GM23248 (cell line): Measurements from ENCODE around the gene MGAT5. TPM values are rescaled to one million over a fixed set of nuclear protein-coding genes. Genes with fewer than 3 reads are reported as not detected.

Experiments
- DNase-seq: peaks from one replicate; pipeline ENCODE4 v3.0.0-alpha.2; 2015
- H2AFZ ChIP-seq: fragments of 200-600 bp; sonication (generic); 2 replicates; pipeline ENCODE4 v1.6.1; 2016; ENCODE audit warnings: antibody characterized with exemption
- H3F3A ChIP-seq: fragments of 200-600 bp; sonication (generic); 2 replicates; pipeline ENCODE4 v1.6.1; 2016; ENCODE audit warnings: mild to moderate bottlenecking, antibody characterized with exemption, mixed run types; ENCODE audit not compliant: insufficient read depth
- H3K27ac ChIP-seq: fragments of 200-600 bp; sonication (generic); 2 replicates; pipeline ENCODE4 v1.5.1; 2016; ENCODE audit warnings: mild to moderate bottlenecking
- H3K27me3 ChIP-seq: fragments of 200-600 bp; sonication (generic); replicated peaks from 2 replicates; pipeline ENCODE4 v1.6.1; 2016; ENCODE audit warnings: mild to moderate bottlenecking; ENCODE audit not compliant: insufficient read depth
- H3K36me3 ChIP-seq: fragments of 200-600 bp; sonication (generic); 2 replicates; pipeline ENCODE4 v1.6.1; 2016; ENCODE audit warnings: low read depth, mild to moderate bottlenecking
- H3K4me1 ChIP-seq: fragments of 200-600 bp; sonication (generic); 2 replicates; pipeline ENCODE4 v1.6.1; 2016; ENCODE audit warnings: mild to moderate bottlenecking; ENCODE audit not compliant: insufficient read depth
- H3K4me2 ChIP-seq: fragments of 200-600 bp; sonication (generic); one replicate; pipeline ENCODE4 v1.6.1; 2016; ENCODE audit warnings: mild to moderate bottlenecking; ENCODE audit not compliant: unreplicated experiment
- H3K4me3 ChIP-seq: fragments of 200-600 bp; sonication (generic); 2 replicates; pipeline ENCODE4 v1.5.1; 2016; ENCODE audit warnings: mild to moderate bottlenecking
- H3K79me2 ChIP-seq: fragments of 200-600 bp; sonication (generic); 2 replicates; pipeline ENCODE4 v1.6.1; 2016; ENCODE audit warnings: mild to moderate bottlenecking; ENCODE audit not compliant: insufficient read depth
- H3K9ac ChIP-seq: fragments of 200-600 bp; sonication (generic); 2 replicates; pipeline ENCODE4 v1.6.1; 2016; ENCODE audit warnings: mild to moderate bottlenecking
- H3K9me2 ChIP-seq: fragments of 200-600 bp; sonication (generic); 2 replicates; pipeline ENCODE4 v1.6.1; 2016; ENCODE audit warnings: mixed run types, mild to moderate bottlenecking, moderate library complexity; ENCODE audit not compliant: insufficient read depth
- H3K9me3 ChIP-seq: fragments of 200-600 bp; sonication (generic); one replicate; pipeline ENCODE4 v1.6.1; 2017; ENCODE audit warnings: low read depth
- H4K20me1 ChIP-seq: fragments of 200-600 bp; sonication (generic); 2 replicates; pipeline ENCODE4 v1.6.0; 2016; ENCODE audit not compliant: insufficient read depth
- EZH2 ChIP-seq: fragments of 200-600 bp; sonication (generic); IDR thresholded peaks from 2 replicates; pipeline ENCODE4 v1.6.1; 2018; ENCODE audit warnings: antibody characterized with exemption, mild to moderate bottlenecking; ENCODE audit not compliant: insufficient read depth, poor library complexity, severe bottlenecking
- EZH2phosphoT487 ChIP-seq: fragments of 200-600 bp; sonication (generic); IDR thresholded peaks from 2 replicates; pipeline ENCODE4 v1.6.1; 2018; ENCODE audit warnings: antibody characterized with exemption, moderate library complexity, mild to moderate bottlenecking, low read depth; ENCODE audit not compliant: insufficient read depth
- WGBS, 2 experiments: methylation state at CpG; one replicate each; pipeline ENCODE4 v1.1.6; 2015 to 2017; ENCODE audit warnings: low lambda C conversion rate in 2 of 2, low coverage in 1 of 2; ENCODE audit errors: missing lambda C conversion rate in 2 of 2; 5-methylcytosine and 5-hydroxymethylcytosine counted together
- in situ Hi-C: fragments of 300-500 bp; cut with MboI; formaldehyde crosslinking; loops from 2 replicates; pipeline ENCODE4 v1.15.0; 2020
- polyA plus RNA-seq: library from polyadenylated mRNA; unstranded; fragments of >200 nt; fragmentation: Nextera tagmentation; extraction: Ambion mirVana; gene quantifications from 2 replicates; pipeline ENCODE4 v1.2.1, GENCODE V29; 2016
- total RNA-seq: library from RNA; depleted of rRNA; stranded (reverse); fragments of >200 nt; shearing (Covaris generic); gene quantifications from 2 replicates; pipeline ENCODE4 v1.2.3, GENCODE V29; 2014

MGAT5 gene
- total and polyA plus RNA-seq, 2 experiments from 2014 or later = 1.8 to 15.9 TPM

DNA sequence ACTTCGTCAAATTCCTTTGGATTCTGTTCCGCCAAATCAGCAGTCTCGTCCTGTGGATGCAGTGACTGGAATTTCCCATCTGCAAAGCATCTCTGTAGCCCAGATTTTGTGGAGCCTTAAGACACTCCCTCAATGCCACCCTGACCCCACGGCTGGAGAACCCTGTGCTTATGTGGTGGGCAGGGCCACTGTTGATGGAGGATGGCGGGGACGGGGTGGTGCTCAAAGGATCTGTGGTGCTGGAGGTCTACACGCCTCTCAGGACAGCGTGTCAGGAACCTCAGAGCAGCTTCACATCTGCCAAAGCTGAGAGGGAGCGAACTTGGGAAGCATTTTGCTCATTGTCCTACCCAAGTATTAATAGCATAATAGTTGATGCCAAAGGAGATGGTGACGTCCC lies 200.1 kb downstream of the MGAT5 start:
- 85 to 88% methylated on average over 10 of the region's 10 CpGs for WGBS, 2 experiments
- Histone ChIP-seq H3K27me3 (no peaks in the 10 kb centered on the region), H3K4me2 (no peak overlapping the region), H2AFZ (no peak overlapping the region), H4K20me1 (no peaks in the 10 kb centered on the region), H3F3A (no peaks in the 10 kb centered on the region), H3K4me3 (no peak overlapping the region), H3K4me1 (no peaks in the 10 kb centered on the region), H3K9me3 (no peaks in the 10 kb centered on the region), H3K27ac (no peak overlapping the region), H3K9me2 (no peaks in the 10 kb centered on the region), H3K36me3 (no peaks in the 10 kb centered on the region), H3K9ac (no peak overlapping the region), H3K79me2 (no peaks in the 10 kb centered on the region)
- TF ChIP-seq EZH2phosphoT487 (no peak), EZH2 (no peak)
- in situ Hi-C loops = no loop called here
- DNase-seq = no peak

DNA sequence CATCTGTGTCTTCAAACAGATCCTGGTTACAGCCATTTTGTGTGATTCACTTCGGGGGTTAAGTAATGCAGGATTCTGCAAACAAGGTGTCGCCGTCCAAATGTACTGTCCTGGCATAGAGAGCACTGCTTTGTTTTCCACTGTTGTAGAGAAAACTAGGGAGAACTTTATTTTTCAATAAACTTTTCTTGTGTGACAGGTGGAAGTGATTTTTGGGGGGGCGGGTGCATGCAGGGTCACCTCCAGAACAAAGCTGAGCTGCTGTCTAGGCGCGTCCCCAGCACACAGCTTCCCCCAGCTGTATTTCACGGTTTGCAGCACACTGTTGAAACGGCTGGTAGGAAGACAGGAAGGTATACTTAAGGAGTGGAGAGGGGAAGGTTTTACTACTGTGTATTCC lies 200.6 kb downstream of the MGAT5 start:
- Histone ChIP-seq H3K4me2 (no peak overlapping the region), H2AFZ (no peak overlapping the region), H4K20me1 (no peaks in the 10 kb centered on the region), H3K9me3 (no peaks in the 10 kb centered on the region), H3K9ac (no peak overlapping the region), H3K79me2 (no peaks in the 10 kb centered on the region), H3K4me3 (no peak overlapping the region), H3K27me3 (no peaks in the 10 kb centered on the region), H3K27ac (no peak overlapping the region), H3K9me2 (no peaks in the 10 kb centered on the region), H3K36me3 (no peaks in the 10 kb centered on the region), H3K4me1 (no peaks in the 10 kb centered on the region), H3F3A (no peaks in the 10 kb centered on the region)
- TF ChIP-seq EZH2phosphoT487 (no peak), EZH2 (no peak)
- in situ Hi-C loops = no loop called here
- 77 to 80% methylated on average over 8 of the region's 8 CpGs for WGBS, 2 experiments
- no peak for DNase-seq

DNA sequence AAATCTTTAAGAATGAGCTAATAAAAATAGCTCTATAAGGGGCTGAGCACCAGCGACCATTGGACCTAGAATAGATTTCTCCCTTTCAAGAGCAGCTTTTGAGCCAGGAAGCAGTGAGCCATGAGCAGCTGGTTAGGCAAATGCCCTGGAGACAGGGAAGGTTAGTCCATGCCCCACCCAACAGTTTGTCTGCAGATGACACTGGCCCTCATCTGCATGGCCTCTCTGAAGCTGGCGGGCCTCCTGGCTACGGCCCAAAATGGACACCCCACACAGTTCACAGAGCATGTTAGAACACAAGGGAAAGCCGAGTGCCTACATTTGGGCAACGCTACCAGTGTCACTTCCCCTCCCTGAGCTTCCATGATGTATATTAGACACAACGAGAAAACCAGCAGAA lies 201.1 kb downstream of the MGAT5 start:
- no peaks in the 10 kb centered on the region for H3K4me1 ChIP-seq
- in situ Hi-C loops = no loop called here
- no peak for TF ChIP-seq EZH2phosphoT487
- TF ChIP-seq EZH2 = no peak
- no peaks in the 10 kb centered on the region for H4K20me1 ChIP-seq
- H3F3A ChIP-seq = no peaks in the 10 kb centered on the region
- no peak overlapping the region for H3K27ac ChIP-seq
- H2AFZ ChIP-seq = no peak overlapping the region
- H3K9ac ChIP-seq = no peak overlapping the region
- 63% methylated on average over 6 of the region's 6 CpGs for WGBS, 2 experiments
- no peak overlapping the region for H3K4me3 ChIP-seq
- no peaks in the 10 kb centered on the region for H3K36me3 ChIP-seq
- no peaks in the 10 kb centered on the region for H3K79me2 ChIP-seq
- H3K27me3 ChIP-seq = no peaks in the 10 kb centered on the region
- no peaks in the 10 kb centered on the region for H3K9me3 ChIP-seq
- no peaks in the 10 kb centered on the region for H3K9me2 ChIP-seq
- no peak for DNase-seq
- no peak overlapping the region for H3K4me2 ChIP-seq

DNA sequence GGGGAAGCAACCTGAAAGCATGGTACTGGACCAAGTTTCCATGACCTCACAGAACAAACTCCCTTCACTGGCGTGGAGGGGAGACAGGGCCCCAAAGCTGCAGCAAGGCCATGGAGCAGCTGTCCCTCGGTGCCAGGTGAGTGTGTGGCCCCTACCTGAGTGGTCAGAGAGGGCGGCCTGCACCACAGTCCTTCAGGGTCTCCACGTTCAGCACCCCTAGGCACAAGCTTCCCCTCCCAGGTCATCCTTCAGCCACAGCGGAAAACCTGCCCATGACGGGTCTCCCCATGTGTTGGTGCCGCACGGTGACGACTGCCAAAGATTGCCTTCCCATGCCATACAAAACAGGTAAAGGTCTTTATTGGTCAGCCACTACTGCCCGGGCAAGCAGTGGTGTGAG lies 201.6 kb downstream of the MGAT5 start:
- H3K36me3 ChIP-seq = no peaks in the 10 kb centered on the region
- no peaks in the 10 kb centered on the region for H3K4me1 ChIP-seq
- H3K79me2 ChIP-seq = no peaks in the 10 kb centered on the region
- H3K9ac ChIP-seq = no peak overlapping the region
- H3K4me2 ChIP-seq = no peak overlapping the region
- TF ChIP-seq EZH2 (no peak), EZH2phosphoT487 (no peak)
- no peaks in the 10 kb centered on the region for H3K9me3 ChIP-seq
- H3K9me2 ChIP-seq = no peaks in the 10 kb centered on the region
- H3K27me3 ChIP-seq = no peaks in the 10 kb centered on the region
- H3K4me3 ChIP-seq = no peak overlapping the region
- H3F3A ChIP-seq = no peaks in the 10 kb centered on the region
- in situ Hi-C loops = no loop called here
- no peak for DNase-seq
- H2AFZ ChIP-seq = no peak overlapping the region
- H3K27ac ChIP-seq = no peak overlapping the region
- 84 to 90% methylated on average over 10 of the region's 10 CpGs for WGBS, 2 experiments
- H4K20me1 ChIP-seq = no peaks in the 10 kb centered on the region

DNA sequence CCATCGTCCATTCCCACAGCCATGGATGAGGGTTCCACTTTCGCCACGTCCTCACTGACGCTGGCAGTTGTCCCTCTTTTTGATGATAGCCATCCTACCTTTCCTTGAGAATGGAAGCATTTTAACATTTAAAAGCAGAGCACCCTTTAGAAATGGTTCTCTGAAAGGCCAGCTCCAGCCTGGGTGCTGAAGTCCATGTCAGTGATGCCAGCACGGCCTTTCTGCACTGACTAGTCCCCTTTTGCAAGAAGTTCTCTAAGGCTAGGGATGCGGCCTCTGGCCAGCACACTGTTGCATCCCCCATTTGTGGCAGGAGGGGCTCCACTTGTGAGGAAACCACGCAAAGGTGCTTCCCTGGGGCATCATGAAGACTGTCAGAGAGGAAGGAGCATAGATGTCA lies 203.5 kb downstream of the MGAT5 start:
- in situ Hi-C loops = no loop called here
- H3K9ac ChIP-seq = no peak overlapping the region
- no peaks in the 10 kb centered on the region for H3F3A ChIP-seq
- H3K9me3 ChIP-seq = no peaks in the 10 kb centered on the region
- TF ChIP-seq EZH2 = no peak
- TF ChIP-seq EZH2phosphoT487 = no peak
- DNase-seq = no peak
- H3K4me3 ChIP-seq = no peak overlapping the region
- H4K20me1 ChIP-seq = no peaks in the 10 kb centered on the region
- no peak overlapping the region for H2AFZ ChIP-seq
- H3K9me2 ChIP-seq = no peaks in the 10 kb centered on the region
- H3K4me1 ChIP-seq = no peaks in the 10 kb centered on the region
- H3K27me3 ChIP-seq = peaks cover under 1% of the 10 kb centered on the region; the same call in 1 of the 2 replicates
- 86 to 92% methylated on average over 7 of the region's 7 CpGs for WGBS, 2 experiments
- H3K27ac ChIP-seq = no peak overlapping the region
- H3K79me2 ChIP-seq = no peaks in the 10 kb centered on the region
- no peaks in the 10 kb centered on the region for H3K36me3 ChIP-seq
- H3K4me2 ChIP-seq = no peak overlapping the region
